Stimulated activated CD8-positive, alpha-beta memory T cell treated with anti-CD3 and anti-CD28 coated beads, Interleukin-4, amount 100 ng/mL, for 48 hours (primary cell): Measurements from ENCODE around the gene PARP1.

ENCODE experiments used
- DNase-seq: peaks from one replicate; pipeline ENCODE4 v3.0.0-alpha.2; 2020

The PARP1 gene

DNA sequence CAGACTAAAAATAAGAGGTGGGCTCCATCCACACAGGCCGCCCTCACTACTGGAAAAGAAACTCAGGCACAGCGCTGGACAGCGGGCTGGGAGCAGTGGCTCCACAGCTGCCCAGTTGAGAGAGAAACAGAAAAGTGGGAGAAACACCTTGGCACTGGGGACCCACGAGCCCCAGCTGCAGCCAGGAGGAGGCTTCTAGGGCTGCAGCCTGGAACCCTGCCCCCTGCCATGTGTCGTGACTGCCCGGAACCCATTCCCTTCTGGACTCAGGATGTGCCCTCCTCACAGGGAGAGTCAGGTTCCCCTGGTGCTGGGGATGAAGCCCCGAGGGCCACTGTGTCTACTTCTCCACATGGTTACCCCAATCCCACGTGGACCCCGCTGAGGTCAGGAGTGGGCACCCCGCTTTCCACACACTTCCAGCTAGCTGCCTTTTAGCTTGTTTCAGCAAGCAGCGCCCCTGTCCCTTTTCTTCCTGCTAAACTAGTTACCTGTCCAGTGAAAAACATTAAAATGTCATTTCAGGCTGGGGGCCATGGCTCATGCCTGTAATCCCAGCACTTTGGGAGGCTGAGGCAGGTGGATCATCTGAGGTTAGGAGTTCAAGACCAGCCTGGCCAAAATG is 35.9 kb downstream of the PARP1 start:
- DNase-seq: no peak

DNA sequence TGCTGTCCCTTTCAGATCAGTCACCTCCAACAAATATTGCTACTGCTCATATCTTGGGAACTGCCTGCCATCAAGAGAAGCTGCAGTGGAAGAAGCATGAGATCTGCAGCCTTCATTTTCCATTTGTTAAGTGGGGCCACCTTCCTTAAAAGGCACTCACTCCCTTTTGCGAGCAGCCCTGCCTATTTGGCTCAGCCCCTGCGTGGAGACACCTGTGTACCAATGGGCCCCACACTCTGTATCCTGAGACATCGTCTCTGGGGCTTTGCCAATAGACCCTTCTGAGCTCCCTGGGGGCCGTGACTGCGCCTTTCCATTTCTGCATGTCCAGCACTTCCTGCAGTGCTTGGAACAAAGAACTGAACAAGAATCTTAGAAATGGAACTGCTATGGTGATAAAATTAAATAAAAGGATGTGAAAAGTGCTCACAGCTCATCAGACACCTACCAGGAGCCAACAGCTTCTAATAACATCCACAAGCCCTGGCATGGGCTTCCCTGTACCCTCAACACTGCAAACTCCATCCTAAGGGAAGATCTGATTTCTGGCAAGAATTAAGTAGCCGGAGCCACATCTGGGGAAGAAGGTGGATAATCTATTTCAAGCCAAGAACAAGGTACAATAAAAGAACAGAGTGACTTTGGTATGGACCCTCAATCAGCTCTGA is 36.7 kb downstream of the PARP1 start:
- DNase-seq: no peak

DNA sequence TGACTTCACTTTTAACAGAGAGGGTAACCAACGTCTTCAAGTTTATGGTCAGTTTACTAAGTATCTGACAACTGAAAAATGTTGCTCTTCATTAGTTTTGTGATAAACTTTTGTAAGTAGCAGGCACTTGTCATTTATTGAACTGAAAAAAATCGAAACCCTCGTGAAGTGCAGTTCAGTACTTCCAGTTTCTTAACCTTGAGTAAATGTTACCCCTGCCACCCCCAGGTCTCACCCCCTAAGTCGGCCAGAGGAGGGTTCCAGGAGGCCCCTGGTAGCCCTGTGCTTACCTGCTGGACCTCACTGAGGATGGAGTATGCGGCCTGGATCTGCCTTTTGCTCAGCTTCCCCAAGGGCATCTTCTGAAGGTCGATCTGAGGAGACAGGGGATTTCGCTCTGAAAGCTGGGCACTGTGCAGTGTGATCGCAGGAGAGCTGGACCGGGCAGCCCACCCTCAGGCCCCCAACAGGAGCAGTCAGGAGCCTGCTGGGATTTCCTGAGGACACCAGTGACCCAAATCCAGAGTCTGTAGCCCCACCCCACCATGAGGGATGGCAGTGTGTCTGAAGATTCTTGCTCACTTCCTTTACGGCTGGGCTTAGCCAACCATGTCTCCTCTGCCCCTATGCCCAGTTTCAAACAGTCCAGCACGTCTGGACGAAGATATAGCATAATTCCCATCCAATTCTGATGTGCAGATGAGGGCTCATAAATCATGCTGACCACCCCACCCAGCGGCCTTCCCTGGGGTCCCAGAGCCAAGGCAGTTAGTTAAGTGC is 37.6 kb downstream of the PARP1 start:
- no peak for DNase-seq

DNA sequence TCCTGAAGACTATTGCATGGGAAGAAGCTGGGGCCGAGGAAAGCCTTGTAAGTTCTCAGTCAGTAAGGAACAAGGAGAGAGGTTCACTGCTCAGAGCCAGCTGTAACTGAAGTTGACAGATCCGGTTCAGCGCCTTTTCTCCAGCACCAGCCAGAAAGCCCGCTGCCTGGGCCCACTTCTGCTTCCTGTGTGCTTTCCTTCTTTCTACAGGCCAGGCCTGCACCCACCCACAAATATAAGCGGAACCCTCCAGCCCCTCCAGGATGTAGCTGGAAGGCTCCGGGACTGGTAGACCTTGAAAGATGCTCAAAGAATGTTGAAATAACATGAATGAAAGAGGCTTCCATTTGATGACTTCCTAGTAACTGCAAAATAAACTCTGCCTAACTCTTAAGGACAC is 38.8 kb downstream of the PARP1 start:
- DNase-seq: no peak

DNA sequence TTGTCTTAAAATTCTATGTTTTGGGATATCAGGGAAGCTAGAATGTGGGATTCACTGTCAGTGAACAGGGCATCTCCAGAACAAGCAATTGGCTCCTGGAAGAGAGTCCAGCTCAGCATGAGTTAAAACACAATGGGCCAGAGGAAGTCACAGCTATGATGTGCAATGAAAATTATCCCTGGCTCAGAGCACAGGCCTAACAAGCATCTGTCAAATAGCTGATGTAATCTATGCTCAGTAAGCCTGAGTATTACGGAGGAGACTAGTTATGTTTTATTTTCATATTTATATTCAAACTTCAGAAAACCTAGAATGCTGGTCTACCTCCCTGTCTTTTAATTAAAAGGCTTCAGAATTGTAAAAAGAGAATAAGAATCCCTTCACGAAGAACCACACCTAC is 41.6 kb downstream of the PARP1 start:
- DNase-seq: no peak

DNA sequence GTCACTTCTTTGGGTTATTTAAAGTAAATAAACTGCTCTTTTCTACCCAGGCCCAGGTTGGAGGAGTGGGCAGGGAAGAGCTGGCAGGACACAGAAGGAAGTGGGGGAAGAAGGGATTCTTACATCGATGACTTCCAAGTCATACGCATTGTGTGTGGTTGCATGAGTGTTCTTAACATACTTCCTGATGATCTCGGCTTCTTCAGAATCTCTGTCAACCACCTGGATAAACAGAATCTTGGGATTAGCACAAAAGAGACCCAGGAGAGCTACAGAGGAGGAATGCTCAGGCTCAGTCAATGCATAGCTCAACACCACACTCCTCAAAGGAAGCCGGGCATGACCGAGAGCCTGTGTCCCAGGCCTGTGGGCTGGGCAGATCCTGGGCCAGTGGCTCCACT is 42.1 kb downstream of the PARP1 start:
- DNase-seq: no peak

DNA sequence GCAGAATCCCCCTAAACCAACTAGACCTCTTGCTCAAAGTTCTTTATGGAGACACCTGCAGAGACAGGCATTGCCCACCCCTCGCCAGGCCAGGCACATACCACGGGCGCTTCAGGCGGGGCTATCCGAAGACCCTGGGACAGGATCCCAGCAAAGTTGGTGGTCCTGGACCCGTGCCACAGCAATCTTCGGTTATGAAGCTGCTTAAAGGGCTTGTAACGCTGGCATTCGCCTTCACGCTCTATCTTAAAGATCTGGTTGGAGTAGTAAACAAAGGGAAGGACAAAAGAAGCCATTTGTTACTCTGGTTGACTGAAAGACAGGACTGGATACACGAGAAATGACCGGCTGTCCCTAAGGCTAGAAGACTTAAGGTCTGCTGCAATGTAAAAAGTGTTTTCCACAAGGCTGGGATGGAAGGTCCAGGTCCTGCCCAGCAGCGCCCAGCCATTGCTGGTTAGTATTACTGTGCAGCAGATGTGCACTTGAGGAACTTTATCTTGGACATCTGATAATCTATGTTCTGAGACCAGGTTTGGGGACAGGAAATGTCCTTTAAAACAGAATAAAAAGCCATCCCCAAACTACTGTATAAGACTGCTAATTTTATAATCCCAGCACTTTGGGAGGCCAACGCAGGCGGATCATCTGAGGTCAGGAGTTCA is 42.9 kb downstream of the PARP1 start:
- no peak for DNase-seq

DNA sequence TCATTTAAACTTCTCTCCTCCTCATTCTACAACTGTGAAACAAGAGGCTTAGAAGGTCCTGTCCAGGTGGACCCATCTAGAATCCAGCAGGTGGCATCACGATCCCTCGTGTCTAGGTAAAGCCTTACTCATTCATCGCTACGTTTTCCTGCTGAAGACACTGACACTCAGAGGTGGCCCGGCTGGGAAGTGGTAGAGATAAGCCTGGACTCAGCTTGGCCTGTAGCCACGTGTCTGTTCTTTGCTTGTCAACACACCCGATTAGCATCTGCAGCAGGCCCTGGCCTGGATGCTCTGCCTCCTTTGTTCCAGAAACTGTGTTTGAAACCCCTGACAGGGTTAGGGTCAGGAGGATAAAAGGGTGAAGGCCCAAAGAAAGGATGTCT is 43.4 kb downstream of the PARP1 start:
- DNase-seq: no peak

DNA sequence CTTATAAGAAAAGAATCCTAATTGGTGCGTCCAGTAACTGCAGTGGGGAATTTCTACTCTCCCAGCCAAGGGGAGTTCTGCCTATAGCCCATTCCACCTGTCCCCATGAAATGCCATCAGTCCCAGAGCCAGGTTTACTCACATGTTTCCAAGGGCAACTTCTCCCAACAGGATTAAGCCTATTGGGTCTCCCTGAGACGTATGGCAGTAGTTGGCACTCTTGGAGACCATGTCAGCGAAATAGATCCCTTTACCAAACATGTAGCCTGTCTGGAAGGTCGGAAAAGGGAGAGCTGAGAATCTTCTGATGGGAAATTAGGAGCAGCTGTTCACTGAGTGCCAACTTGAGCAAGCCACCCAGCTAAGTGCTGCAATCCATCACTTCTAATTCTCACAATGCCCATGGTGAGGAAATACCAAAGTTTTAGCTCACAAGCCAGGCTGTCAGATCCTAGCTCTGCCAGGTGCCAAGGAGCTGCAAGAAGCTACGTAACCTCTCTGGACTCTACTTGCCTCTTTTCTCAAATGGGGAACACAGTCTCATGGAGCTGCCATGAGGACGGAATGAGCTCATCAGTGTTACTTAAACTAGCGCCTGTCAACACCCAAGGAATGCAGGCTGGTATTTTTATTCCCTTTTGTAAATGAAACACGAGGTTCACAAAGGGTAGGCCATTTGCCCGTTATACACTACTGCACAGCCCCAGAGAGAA is 43.9 kb downstream of the PARP1 start:
- DNase-seq: no peak

DNA sequence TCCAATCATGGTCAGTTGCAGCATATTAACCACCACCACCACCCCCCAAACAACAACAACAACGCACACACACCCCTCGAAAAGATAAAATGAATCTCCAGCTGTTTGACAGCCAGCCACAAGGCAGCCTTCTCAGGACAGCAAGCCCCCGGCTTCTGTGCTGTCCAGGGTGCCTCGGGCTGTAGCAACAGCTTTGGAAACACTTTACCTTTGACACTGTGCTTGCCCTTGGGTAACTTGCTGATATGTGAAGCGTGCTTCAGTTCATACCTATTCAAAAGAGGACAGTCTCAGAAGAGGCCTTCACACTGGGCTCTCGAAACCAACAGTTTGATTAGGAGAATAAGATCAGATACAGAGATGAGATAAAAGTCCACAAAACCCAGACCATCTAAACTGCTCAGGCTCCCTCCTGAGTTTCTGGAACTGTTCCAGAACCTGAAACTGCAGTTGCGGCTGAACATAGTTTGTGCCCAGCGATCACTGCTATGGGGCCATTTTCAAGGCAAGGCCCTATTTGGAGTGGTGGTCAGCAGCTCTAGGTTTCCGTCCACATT is 44.9 kb downstream of the PARP1 start:
- no peak for DNase-seq

DNA sequence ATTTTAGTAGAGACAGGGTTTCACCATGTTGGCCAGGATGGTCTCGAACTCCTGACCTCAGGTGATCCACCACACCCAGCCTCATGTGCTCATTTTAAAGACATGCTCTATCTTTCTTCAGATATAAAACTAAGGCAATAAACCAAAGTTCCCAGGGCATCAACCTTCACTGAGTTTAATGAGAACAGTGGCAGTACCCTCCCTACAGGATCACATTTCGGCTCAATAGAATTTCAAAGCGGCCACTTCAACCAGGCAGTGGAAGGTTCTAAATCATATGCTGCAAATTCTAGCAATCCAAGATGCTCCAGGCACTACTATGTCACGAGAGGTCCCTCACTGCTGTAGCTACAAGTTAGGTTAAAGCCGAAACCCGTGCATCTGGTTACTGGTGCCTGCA is 45.5 kb downstream of the PARP1 start:
- no peak for DNase-seq

DNA sequence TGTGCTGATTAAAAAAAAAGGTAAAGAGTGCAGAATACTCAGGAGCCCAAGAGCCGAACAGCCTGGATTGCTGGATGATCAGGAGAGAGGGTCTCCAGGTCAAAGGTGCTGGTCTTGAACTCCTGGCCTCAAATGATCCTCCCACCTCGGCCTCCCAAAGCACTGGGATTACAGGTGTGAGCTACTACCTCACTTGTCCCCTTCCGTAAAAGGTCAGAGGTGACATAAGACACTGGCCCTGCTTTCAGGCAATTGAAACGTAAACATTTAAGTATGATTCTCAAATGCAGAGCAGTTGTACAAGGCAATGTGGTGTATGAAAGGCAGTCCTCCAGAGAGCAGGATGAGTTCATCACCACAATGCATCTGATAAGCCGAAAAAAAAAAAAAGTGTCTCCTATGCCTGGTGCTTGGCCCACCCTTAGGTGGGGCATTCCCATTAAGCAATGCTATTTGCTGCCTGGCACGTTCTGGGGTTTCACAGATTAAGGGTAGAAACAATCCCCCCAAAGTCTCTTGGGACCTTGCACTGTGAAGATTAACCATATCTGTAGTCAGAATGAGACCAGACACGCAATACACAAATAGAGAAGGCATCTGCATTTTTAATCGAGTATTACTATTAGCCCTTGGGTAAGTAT is 47.7 kb downstream of the PARP1 start:
- no peak for DNase-seq

DNA sequence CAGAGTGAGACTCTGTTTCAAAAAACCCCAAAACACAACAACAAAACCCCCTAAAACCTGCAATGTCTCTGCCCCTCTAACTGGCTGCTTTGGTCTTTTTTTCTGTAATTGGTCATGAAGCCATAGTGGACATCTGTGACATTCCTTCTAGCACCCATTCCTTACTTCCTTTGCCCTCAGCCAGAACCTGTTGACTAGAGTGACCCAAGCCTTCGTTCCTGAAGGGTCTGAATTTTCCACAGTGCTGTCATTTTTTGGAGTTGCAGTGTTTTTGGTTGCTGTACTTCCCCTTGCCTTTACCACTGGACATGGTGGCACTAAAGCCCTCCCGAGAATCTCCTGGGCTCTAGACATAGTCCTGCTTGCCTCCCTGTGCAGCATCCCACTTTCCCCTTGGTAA is 50.5 kb downstream of the PARP1 start:
- no peak for DNase-seq

DNA sequence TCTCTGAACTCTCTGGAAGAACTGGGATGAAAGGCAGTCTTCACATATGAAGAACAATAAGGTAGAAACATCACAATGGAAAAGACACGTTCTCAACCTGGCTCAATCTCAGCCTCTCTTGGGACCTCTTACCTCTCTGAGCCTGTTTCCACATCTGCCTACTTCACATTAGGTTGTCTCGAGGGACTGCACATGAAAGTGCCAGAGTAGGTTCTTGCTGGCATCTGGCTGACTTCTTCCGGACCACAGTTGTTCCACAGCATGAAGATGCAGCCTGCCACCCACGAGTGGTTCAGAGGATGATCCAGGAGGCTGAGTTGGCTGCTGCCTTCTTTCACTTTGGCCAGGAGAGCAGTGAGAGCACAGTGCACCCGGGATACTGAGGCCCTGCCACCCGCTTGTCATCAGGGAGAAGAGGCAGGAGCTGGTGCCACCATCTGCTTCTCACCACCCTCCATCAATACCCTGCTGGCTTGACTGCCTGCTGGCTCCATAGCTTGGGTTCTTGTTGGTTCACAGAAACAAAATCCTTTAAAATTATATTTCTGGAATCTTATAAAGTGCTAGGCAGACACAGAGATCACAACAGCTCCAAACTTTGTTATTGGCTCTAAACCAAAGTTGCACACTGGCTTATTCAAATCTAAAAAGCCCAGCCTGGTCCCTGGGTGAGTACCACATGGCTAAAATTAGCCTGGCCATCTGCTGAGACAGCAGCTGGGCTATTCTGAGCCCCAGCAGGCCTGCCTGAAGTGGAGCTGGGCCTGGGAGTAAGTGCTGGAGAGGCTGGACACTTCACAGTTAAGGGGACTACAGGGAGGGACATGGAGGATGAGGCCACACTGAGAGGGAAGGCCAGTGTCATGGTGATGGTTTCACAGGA is 52.0 kb downstream of the PARP1 start:
- no peak for DNase-seq

DNA sequence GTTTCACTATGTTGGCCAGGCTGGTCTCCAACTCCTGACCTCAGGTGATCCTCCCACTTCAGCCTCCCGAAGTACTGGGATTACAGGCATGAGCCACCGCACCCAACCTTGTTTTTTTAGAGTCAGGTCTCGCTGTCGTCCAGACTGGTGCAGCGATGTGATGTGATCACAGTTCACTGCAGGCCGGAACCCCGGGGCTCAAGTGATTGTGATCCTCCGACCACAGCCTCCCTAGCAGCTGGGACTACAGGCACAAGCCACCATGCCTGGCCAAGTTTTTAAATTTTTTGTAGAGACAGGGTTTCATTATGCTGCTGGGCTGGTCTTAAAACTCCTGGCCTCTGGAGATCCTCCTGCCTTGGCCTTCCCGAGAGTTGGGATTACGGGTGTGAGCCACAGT is 52.9 kb downstream of the PARP1 start:
- DNase-seq: no peak

DNA sequence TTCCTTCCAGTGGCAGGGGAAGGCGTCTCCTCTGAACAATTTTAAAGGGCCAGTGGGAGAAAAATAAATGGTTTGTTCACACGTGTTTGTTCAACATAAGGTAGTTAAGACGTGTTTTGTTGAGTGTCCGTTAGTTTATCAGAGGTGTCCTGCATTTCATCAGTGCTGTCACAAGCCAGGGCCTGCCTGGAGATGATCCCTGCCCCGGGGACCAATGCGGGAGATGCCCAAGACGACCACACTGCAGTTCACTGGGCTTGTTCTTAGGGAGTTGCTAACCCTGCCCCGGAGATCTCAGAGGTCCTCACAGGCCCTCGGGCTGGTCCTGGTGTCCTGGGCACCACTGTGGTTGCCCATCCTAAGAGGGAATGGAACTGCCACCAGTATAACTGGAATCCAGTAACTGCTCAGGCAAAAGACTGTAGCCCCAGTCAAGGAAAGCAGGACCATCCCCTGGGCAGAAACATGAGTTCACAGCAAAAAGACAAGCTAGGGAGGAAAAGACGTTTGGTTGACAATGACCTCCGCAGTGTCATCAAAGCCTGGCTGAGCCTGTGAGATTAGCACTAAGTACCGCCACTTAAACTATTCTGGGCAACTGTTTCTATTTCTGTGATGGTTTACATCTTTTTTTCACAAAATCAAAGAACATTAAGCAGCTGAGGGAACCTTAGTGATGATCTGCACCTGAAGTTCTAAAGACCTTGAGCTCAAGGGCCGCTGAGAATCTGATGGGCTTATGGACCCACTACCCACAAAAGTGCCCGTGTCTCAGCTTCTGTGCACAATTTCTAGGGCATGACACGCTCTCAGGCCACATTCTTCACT is 54.0 kb downstream of the PARP1 start:
- DNase-seq: no peak

DNA sequence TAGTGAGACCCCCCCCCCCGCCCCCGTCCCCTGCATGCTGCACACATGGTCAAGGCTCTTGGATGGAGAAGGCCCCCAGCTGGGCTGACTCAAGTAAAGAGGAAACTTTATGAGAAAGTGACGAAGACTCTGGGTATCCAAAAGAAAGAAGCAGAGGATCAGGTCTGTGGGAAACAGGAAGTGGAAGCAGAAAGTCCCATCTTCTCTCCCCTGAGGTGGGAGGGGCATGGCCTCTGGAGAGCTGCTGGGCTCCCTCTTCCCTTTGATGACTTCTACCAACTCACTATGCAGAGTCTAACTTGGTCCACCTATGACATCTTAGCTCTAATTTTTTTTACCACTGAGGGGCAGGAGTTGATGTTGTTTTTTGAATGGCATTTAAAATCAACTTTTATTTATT is 56.2 kb downstream of the PARP1 start:
- DNase-seq: no peak

DNA sequence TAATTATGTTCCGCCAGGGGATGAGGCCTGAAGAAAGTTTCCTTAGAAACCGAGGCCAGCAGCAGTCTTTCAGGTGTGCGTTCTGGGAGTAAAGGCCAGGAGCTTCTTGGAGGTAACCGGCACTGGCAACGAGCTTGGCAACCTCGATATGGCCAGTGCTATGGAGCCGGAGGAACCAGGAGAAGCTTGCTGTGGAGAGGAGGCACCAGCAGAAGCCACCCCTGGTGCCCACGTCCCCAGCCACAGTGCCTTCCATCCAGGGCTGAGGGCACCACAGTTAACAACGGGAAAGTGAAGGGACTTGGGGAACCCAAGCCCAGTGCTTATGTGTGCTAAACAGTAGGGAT is 57.4 kb downstream of the PARP1 start:
- no peak for DNase-seq

DNA sequence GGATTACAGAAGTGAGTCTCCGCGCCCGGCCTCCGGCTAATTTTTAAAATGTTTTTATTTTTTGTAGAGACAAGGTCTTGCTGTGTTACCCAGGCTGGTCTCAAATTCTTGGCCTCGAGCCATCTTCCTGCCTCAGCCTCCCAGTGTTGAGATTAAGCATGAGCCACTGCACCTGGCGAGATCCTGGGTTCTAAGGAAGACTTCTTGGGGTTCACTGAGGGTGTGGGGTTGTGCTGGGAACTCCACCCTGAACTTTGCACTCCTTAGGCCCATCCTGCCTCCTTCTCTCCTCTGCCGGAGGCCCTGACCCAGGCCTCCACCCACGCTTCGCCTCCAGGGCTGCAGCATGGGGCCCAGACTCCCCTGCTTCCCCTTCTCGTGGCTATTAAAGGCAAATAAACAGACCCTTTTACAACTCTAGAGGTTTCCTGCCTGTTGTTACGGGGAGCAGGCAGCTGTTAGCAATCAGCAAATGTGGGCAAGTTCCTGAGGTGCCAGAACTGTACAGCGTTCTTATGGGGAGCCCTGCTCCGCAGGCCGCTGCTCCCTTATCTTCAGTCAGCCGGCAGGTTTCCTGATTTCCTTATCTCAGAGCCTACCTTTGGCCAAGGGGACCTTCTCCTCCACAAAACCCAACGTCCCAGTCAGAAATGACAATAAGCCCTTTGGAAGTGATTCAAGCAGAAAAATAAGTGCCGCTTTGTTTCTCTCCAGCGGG is 57.9 kb downstream of the PARP1 start:
- DNase-seq: no peak

DNA sequence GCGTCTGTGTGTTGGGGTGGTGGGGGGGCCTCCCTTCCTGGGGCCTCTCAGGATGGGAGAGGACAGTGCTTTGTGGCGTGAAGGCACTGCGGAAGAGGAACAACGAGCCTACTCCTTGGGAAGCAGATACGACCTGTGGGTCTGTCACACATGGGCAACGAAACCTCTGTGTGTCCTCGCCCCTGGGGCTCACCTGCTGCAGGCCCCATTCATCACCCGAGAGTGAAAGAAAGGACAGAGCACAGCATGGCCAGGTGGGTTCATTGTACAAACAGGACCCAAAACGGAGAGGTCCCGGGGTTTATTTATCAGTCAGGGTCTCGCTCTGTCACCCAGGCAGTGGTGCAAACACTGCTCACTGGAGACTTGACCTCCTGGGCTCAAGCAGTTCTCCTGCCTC is 58.8 kb downstream of the PARP1 start:
- no peak for DNase-seq
